Liver (tissue), 3 donors: Measurements from ENCODE around the gene NHERF1.

Source experiments
- CTCF ChIP-seq: fragments of 150-350 bp; IDR thresholded peaks from 2 replicates; pipeline ENCODE4 v1.5.1; 2017; ENCODE audit warnings: improper control_type of control experiment, low read depth, low read length; ENCODE audit not compliant: missing input control
- GABPA ChIP-seq, 2 donors: IDR thresholded peaks in 1 of 2; conservative IDR thresholded peaks in 1 of 2; 2 replicates each; pipeline ENCODE4 v1.6.1; 2016; ENCODE audit warnings: antibody characterized with exemption in 2 of 2, mild to moderate bottlenecking in 1 of 2, moderate library complexity in 1 of 2
- HNF4G ChIP-seq: IDR thresholded peaks from 2 replicates; pipeline ENCODE4 v1.6.1; 2016; ENCODE audit warnings: antibody characterized with exemption
- JUND ChIP-seq, 2 donors: IDR thresholded peaks; 2 replicates each; pipeline ENCODE4 v1.6.1; 2016; ENCODE audit warnings: antibody characterized with exemption in 2 of 2
- MAX ChIP-seq: IDR thresholded peaks from 2 replicates; pipeline ENCODE4 v1.6.1; 2016; ENCODE audit warnings: antibody characterized with exemption
- RAD21 ChIP-seq, 2 donors: IDR thresholded peaks; 2 replicates each; pipeline ENCODE4 v1.6.1; 2016; ENCODE audit warnings: antibody characterized with exemption in 2 of 2, mild to moderate bottlenecking in 2 of 2
- REST ChIP-seq: IDR thresholded peaks from 2 replicates; pipeline ENCODE4 v1.6.1; 2016; ENCODE audit warnings: antibody characterized with exemption, mild to moderate bottlenecking
- RXRA ChIP-seq, 2 donors: IDR thresholded peaks; 2 replicates each; pipeline ENCODE4 v1.6.1; 2017 to 2018; ENCODE audit warnings: antibody characterized with exemption in 2 of 2, mild to moderate bottlenecking in 1 of 2
- TAF1 ChIP-seq: conservative IDR thresholded peaks from 2 replicates; pipeline ENCODE4 v1.6.1; 2016; ENCODE audit warnings: antibody characterized with exemption, mild to moderate bottlenecking
- YY1 ChIP-seq: IDR thresholded peaks from 2 replicates; pipeline ENCODE4 v1.6.1; 2016; ENCODE audit warnings: antibody characterized with exemption, mild to moderate bottlenecking
- ZBTB33 ChIP-seq: IDR thresholded peaks from 2 replicates; pipeline ENCODE4 v1.6.1; 2016; ENCODE audit warnings: antibody characterized with exemption
- donor health status: healthy.
- donor health status: healthy.

GRCh38 chr17:74800531-74800930 is 52.1 kb downstream of the NHERF1 start:
- TF ChIP-seq CTCF (no peak), MAX (no peak), JUND (IDR thresholded peaks at IDR 0.05) (no peak), YY1 (no peak), REST (no peak), RXRA (IDR thresholded peaks at IDR 0.05) (no peak), ZBTB33 (no peak), GABPA (IDR thresholded peaks at IDR 0.05 in 1 of 2, conservative IDR thresholded peaks at IDR 0.05 in 1 of 2) (no peak), RAD21 (IDR thresholded peaks at IDR 0.05) (no peak), TAF1 (no peak), HNF4G (no peak)
